IPS-NIHi7 (cell line): ENCODE data around the gene IL23A.
A peak's percentile ranks its signal among the peaks of the same experiment; 100 is the strongest.
"Not testable (repeated sequence)": the region's sequence is repeated elsewhere in the genome, so short reads cannot be mapped to it uniquely, and the experiment has no call there.

Source experiments
- DNase-seq: peaks from one replicate; pipeline ENCODE4 v3.0.0; 2012; ENCODE audit warnings: mixed read lengths; ENCODE audit errors: extremely low spot score

IL23A gene, protein sequence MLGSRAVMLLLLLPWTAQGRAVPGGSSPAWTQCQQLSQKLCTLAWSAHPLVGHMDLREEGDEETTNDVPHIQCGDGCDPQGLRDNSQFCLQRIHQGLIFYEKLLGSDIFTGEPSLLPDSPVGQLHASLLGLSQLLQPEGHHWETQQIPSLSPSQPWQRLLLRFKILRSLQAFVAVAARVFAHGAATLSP

DNA sequence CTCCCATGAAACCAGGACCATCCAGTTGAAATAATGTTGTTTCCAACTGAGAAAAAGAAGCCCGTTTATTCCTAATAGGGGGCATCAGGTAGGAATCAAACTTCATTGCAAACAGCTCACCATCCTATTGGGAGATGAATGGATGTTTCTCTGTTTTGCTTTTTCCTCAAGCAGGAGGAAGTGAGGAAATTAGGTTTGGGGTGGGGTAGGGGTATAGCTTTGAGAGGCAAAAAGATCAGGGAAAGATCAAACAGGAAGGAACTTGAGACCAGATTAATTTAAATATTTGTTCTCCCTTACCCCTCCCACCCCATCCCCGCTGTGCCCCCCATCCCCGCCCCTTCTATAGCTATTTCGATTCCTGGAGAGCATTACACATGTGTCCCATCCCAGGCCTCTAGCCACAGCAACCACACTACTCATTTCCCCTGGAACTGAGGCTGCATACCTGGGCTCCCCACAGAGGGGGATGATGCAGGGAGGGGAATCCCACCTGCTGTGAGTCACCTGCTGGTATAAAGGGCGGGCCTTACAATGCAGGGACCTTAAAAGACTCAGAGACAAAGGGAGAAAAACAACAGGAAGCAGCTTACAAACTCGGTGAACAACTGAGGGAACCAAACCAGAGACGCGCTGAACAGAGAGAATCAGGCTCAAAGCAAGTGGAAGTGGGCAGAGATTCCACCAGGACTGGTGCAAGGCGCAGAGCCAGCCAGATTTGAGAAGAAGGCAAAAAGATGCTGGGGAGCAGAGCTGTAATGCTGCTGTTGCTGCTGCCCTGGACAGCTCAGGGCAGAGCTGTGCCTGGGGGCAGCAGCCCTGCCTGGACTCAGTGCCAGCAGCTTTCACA, at the start of gene IL23A:
IL23A (plus strand) TSS at position 577 of the 850 bp plus-strand sequence; CDS start at position 738, 161 bp downstream.
- peak; percentile 60 for DNase-seq

DNA sequence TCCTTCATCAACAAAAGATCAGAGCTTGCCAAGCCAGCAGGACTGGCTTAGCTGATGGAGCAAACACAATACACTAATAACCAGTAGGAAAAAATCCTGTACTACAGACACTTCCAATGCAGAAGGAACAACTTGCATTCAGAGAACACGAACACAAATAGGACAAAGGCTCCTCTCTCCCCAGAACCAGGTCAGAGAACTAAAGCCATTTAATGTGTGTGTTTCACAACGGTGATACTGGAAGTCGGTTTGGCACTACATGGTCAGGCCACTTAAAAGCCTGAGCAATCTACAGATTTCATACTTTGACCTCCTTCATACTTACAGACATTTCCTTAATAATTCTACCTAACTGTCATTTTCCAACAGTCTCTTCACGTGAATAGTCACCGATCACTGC, 44.9 kb upstream of the IL23A start:
- DNase-seq, result no peak

DNA sequence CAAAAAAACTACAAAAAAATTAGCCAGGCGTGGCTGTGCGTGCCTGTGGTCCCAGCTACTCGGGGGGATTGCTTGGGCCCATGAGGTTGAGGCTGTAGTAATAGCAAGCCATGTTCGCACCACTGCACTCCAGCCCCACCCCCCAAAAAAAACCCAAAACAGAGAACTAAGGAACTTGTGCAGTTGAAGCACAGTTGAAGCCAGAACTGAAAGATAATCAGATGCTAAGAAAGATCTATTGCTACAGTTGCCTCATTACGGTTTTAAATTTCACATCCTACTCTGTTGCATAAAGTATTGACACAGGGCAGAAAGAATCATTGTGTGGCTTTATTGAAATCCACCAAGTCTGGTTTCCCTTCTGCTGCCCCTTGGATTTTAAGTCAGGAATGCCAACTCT, 42.4 kb upstream of the IL23A start:
- no peak for DNase-seq

DNA sequence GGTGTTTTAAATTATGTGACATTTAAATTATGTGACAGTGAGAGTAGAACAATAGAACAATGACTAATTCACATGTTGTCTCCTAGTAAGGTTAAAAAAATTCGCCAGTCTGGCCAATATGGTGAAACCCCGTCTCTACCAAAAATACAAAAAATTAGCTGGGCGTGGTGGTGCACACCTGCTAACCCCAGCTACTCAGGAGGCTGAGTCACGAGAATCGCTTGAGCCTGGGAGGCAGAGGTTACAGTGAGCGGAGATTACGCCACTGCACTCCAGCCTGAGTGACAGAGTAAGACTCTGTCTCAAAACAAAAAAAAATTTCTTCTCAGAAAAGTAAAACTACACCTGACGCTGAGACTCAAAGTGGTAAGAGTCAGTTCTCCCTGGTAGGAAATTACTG, 41.3 kb upstream of the IL23A start:
- no peak for DNase-seq

DNA sequence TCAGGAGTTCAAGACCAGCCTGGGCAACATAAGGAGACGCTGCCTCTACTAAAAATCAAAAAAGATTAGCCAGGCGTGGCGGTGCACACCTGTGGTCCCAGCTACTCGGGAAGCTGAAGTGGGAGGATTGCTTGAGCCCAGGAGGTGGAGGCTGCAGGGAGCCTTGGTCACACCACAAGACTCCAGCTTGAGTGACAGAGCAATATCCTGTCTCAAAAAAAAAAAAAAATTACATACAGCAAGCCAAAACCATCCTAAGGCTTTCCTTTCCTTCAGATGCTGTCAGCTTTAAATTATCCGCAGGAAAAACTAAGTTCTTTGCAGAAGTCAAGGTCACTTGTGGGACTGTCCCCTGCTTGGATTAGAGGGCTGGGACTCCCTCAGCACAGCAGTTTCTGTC, 39.9 kb upstream of the IL23A start:
- DNase-seq, result no peak

DNA sequence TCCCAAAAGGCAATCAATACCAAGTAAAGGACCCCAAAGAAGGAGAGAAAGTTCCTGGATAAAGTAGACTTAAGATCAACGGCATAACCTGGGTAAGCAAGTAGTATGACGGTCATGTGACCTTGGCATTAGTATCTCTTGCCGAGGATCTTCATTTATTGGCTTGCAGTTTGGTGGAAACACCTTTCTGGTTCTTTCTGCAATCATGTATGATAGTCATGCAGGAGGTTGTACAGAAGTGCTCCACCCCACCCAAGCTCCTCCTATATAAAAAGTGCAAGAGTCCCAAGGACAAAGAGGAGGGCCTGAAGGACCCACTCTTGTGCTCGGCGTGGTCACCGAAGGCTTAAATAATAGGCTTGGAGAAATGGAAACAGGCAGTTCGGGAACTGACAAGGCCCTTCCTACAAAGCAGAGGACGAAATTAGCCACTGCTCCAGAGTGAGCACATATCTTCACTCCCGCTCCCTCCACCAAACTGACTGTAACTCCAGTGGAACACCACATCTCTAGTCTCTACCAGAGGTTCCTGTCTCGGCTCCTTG, 39.3 kb upstream of the IL23A start:
- DNase-seq, result no peak

DNA sequence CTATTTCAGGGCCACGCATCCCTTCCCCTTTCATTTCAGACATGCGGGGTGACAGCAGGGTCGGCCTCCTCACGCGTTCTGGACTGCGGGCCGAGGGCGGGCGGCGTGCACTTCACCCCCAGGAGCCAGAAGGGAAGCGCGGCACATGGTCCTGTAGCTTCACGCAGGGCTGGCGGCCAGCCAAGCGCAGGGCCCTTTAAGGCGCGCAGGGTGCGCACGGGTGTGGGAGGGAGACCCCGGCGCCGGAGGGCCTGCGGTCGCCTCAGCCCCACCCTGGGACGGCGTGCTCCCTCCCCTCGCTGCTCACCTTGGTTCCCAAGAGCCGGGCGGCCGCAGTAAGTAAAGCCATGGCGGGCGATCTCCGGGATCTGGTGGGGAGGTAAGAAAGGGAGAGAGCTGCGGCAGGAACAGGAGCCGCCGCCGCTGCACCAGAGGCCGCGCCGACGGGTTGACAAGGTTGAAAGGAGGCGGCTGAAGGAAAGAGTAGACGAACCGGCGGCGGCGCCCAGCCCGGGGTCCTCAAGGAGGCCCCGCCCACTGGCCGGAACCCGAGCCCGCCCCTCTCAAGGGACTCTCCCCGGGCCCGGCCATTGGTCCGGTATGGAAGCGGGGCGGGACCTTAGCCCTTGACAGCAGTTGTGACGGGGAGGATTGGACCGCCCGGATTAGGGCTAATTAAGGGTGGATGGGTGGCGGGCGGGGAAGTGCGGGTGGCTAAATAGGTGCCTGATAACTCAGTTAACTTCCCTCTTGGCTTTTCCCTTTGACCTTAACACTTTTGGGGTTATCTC, 38.6 kb upstream of the IL23A start, which contains the start of gene CS:
CS (minus strand) TSS at position 478 of the 791 bp plus-strand sequence; CDS start at position 349, 129 bp downstream.
- peak; percentile 98 for DNase-seq

DNA sequence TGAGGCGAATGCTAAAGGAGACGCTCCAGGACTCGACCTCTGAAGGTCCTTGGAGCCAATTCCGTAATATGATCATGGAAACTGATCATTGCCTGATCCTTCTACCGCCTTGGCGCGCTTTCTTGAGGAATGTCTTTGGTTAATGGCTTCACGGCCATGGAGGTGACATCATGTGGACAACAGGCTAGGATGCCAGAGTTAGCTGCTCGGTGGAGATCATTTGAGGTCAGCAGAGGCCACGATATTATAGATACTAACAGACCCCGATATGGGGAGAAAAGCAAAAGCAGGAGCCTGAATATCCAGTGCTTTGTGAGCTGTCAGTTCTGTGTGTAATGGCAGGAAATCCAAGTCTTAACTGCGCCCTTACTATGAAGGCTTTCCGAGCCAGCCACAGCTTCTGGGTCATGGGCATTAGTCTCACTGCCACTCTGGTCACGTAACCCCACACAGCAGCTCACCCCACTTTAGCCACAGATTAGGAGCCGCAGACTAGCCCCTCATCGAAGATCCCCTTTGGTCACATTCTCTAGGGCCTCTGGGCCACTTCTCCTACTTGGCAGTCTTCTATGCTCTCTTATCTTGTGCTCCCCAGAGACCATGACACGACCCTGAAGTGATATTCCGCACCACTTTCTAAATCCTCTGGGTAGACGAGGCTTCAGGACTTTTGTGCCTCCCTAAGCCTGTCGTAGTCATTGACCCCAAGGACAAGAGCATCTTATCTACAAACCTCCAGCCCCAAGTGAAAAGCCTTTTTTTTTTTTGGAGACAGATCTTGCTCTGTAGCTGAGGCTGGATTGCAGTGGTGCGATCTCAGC, 37.8 kb upstream of the IL23A start:
- DNase-seq, result no peak

DNA sequence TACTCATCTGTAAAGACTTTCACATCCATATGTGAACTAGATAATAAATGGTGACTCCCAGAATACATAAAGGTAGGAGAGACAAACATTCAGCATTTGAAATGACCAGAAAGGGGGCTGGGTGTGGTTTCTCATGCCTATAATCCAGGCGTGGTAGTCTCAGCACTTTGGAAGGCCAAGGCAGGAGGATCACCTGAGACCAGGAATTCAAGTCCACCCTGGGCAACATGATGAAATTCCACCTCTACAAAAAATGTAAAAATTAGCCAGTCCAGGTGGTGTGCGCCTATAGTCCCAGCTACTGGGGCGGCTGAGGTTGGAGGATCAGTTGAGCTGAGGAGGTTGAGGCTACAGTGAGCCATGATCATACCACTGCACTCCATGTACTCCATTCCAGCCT, 34.4 kb upstream of the IL23A start:
- DNase-seq, result no peak

DNA sequence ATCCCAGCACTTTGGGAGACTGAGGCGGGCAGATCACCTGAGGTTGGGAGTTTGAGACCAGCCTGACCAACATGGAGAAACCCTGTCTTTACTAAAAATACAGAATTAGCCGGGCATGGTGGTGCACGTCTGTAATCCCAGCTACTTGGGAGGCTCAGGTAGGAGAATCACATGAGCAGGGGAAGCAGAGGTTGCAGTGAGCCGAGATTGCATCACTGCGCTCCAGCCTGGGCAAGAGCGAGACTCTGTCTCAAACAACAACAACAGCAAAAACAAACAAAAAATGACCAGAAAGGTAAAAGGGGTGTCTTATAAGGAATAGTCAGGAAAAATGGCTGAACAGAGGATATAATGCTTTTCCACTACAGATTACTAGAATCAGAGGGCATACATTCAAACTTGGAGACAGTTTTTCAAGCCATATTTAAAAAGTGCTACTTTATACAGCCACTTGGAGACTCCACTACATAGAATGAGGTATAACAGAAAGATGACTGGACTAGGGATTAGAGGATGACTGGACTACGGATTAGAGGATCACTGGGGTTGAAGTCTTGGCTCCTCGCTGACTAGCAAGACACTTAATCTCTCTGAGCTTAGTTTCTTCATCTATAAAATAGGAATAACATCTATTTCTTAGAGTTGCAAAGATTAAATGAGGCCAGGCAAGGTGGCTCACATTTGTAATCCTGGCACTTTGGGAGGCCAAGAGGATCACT, 33.7 kb upstream of the IL23A start:
- no peak for DNase-seq

DNA sequence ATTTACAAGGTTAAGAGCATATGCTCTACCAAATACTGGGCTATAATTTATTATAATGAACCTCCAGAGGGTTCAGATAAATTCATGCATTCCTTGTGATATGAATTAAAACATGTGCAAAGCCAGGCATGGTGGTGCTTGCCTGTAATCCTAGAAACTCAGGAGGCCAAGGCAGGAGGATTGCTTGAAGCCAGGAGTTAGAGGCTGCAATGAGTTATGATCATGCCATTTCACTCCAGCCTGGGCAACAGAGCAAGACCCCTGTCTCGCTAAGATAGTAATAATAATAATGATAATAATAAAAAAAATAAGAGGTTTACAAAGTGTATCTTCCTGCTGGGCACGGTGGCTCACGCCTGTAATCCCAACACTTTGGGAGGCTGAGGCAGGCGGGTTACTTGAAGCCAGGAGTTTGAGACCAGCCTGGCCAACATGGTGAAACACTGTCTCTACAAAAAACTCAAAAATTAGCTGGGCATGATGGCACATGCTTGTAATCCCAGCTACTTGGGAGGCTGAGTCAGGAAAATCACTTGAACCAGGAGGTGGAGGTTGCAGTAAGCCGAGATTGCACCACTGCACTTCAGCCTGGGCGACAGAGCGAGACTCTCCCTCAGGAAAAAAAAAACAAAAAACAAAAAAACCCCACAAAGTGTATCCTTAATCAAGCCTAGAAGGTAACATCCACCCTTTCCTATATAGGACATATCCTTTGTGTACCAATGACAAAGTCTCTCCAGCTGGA, 31.3 kb upstream of the IL23A start:
- DNase-seq, result no peak

DNA sequence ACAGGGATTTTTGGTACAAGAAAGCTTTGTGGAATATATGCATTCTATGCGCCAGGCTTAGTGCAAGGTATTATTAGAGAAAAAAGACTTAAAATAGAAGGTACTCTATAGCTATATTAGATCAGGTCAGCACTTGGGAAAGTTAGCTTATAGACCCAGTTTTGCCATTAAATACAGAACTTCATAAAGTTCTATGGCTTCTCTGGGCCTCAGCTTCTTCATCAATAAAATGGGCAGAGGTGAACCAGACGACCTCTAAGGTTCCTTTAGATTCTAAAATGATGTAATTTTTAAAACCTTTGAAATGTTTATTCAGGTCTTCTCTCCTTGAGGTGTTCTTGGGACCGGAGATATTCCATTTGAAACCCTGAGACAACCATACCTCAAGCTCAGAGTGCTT, 30.0 kb upstream of the IL23A start:
- DNase-seq, result no peak

DNA sequence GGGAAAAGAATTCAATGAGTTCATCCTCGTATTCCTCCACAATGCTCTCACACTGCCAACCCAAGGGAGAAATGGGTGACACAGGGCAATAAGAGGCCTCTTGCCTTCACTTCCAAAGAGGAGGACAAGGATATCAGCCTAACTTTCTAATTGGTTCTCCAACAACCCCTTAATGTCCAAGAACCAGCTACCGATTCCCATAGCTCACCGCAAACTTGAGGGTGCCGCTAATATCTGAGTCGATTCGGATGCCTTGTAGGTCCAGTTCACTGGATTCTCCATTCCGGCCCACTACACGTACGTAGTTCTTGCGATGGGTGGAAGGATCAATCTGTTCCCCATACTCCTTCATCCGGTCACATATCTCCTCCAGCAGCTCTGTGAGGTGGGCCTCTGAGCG, 27.7 kb upstream of the IL23A start:
- DNase-seq, result no peak

DNA sequence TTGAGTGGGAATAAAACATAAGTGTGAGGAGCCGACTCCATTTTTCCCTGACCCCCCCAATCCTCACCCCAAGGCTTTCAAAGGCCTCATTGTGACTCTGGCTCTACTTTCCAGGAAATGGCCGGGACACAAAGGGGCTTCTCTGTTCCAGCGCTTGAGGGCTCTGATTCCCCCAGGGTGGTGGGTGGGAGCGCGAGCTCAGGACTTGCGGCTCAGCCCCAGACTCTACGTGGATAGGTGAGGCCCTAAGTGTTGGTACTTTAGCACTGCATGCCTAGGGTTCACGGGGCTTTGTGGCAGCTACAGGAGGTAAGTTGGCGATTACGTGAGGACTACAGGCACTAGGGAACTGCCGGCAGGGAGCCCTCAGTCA, 23.4 kb upstream of the IL23A start:
- no peak for DNase-seq

DNA sequence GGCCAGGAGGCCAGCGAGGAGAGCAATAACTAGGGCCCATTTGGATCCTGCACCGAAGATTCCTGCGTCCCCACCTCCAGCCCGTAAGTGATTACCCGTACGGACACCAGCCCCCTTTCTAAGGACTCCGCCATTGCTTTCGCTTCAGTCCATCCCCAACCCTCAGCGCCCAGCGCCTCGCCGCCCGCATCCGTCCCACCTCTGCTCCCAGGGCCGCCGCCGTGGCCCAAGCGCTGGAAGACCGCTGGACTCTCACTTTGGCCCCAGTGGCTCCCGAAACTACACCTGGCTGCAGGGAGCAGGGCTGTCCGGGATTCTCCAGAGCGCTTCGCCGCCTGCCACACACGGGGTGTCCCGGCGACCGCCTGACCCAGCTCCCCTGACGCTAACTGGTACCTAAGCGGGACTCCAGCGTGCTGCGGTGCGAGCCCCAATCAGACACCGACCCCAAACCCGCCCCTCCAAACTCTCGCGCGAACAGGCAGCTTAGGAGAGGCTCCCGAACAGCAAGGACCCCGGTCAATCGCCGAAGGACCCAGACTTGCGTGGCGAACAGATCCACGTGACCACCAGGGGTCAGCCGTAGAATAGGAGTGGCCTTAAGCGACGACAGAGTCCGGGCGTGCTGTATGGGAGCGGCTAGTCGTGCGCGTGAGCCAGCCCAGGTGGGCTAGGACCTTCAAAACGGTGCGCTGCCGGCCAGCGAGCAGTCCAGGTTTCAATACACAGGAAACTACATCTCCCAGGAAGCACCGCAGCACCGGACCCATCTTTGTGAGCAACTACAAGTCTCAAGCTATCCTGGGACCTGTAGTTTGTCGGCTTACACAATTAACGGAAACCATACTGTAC, 22.8 kb upstream of the IL23A start, which contains the start of gene CNPY2:
CNPY2 (minus strand) TSS at position 367 of the 852 bp plus-strand sequence. CDS start 771 bp downstream, outside the sequence.
- peak; percentile 97 for DNase-seq

DNA sequence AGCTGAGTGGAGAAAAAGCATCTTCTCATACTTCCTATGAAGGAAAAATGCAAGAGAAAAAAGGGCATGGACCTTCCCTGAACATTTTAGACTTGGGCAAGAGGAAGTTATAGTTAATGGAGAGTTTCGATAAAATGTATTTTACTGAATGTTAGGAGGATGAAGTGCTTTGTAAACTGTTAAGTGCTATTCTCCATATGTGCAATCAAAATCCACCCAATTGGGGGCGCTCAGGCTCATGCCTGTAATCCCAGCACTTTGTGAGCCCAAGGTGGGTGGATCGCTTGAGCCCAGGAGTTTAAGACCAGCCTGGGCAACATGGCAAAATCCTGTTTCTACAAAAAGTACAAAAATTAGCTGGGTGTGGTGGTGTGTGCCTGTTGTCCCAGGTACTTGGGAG, 21.0 kb upstream of the IL23A start:
- no peak for DNase-seq

DNA sequence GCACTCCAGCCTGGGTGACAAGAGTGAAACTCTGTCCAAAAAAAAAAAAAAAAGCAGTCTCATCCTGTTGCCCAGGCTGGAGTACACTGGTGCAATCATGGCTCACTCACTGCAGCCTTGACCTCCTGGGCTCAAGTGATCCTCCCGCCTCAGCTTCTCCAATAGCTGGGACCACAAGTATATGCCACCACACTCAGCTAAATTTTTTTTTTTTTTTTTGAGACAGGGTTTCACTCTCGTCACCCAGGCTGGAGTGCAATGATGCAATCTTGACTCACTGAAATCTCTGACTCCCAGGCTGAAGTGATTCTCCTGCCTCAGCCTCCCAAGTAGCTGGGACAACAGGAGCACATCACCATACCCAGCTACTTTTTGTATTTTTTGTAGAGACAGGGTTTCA, 17.7 kb upstream of the IL23A start:
- DNase-seq, result no peak

DNA sequence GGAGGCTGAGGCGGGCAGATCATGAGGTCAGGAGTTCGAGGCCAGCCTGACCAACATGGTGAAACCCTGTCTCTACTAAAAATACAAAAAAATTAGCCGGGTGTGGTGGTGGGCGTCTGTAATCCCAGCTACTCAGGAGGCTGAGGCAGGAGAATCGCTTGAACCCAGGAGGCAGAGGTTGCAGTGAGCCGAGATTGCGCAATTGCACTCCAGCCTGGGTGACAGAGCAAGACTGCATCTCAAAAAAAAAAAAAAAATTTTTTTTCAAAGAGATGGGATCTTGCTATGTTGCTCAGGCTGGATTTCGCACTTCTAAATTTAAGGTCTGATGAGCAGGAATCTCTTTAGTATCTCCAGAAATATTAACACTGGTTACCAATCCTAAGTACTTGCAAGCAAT, 17.1 kb upstream of the IL23A start:
- DNase-seq, result not testable (repeated sequence)

DNA sequence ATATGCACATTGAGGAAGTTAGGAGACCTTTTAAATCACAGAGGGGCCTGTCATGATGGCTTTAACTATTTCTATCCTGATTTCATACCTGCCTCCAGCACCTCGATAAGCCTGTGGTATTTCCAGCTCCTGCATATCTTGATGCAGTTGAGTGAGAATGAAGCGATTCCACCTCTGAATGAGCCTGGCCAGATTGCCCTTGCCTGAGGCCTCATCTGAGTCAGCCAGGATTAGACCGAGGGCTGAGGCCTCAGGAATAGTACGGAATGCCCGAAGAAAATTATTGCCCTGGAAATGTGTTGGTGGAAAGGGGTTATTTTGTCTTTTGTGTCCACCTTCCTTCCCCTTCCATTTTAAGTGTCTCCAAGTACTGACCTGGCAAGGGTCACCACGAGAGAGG, 14.5 kb upstream of the IL23A start:
- no peak for DNase-seq
